ENCODE results near the gene SLC38A7.

The SLC38A7 gene

GRCh38 chr16:58727028-58727781 is 42.6 kb upstream of the SLC38A7 start:
- H3K4me3 ChIP-seq (ENCODE audit: low read length): no peak overlapping the region
- no peak for DNase-seq (ENCODE audit: low read depth)
- TF ChIP-seq CTCF (conservative IDR thresholded peaks at IDR 0.05; ENCODE audit: low read depth, low read length): no peak

- DNase-seq (ENCODE audit: low read depth): no peak
- no peak overlapping the region for H3K4me3 ChIP-seq (ENCODE audit: low read length)
- TF ChIP-seq CTCF (conservative IDR thresholded peaks at IDR 0.05; ENCODE audit: low read depth, low read length): no peak
Observed at GRCh38 chr16:58723109-58723508, 38.5 kb upstream of the SLC38A7 start.

GRCh38 chr16:58717994-58718393 is 33.4 kb upstream of the SLC38A7 start:
- TF ChIP-seq CTCF (conservative IDR thresholded peaks at IDR 0.05; ENCODE audit: low read depth, low read length): no peak
- no peak overlapping the region for H3K4me3 ChIP-seq (ENCODE audit: low read length)
- DNase-seq (ENCODE audit: low read depth): no peak

- DNase-seq (ENCODE audit: low read depth): no peak
- TF ChIP-seq CTCF (conservative IDR thresholded peaks at IDR 0.05; ENCODE audit: low read depth, low read length): no peak
- no peak overlapping the region for H3K4me3 ChIP-seq (ENCODE audit: low read length)
Observed at GRCh38 chr16:58716468-58716867, 31.9 kb upstream of the SLC38A7 start.

GRCh38 chr16:58713742-58714141 is 29.2 kb upstream of the SLC38A7 start:
- DNase-seq (ENCODE audit: low read depth): no peak
- H3K4me3 ChIP-seq (ENCODE audit: low read length): no peak overlapping the region
- TF ChIP-seq CTCF (conservative IDR thresholded peaks at IDR 0.05; ENCODE audit: low read depth, low read length): no peak

- DNase-seq (ENCODE audit: low read depth): no peak
- no peak overlapping the region for H3K4me3 ChIP-seq (ENCODE audit: low read length)
- TF ChIP-seq CTCF (conservative IDR thresholded peaks at IDR 0.05; ENCODE audit: low read depth, low read length): no peak
Observed at GRCh38 chr16:58709333-58709732, 24.8 kb upstream of the SLC38A7 start.

- no peak for DNase-seq (ENCODE audit: low read depth)
- TF ChIP-seq CTCF (conservative IDR thresholded peaks at IDR 0.05; ENCODE audit: low read depth, low read length): no peak
- no peak overlapping the region for H3K4me3 ChIP-seq (ENCODE audit: low read length)
Observed at GRCh38 chr16:58699151-58699550, 14.6 kb upstream of the SLC38A7 start.
